NB4 (cell line): ENCODE measurements around the gene RAPGEF4.

Source experiments
- DNase-seq: peaks from one replicate; pipeline ENCODE4 v3.0.0; 2010; ENCODE audit warnings: low read depth
- H3K4me3 ChIP-seq: one replicate; pipeline ENCODE4 v1.5.1; 2011; ENCODE audit warnings: mild to moderate bottlenecking, low read depth, low read length, moderate library complexity
- CTCF ChIP-seq: IDR thresholded peaks from one replicate; pipeline ENCODE4 v1.5.1; 2012; ENCODE audit warnings: low read depth, low read length
- MAX ChIP-seq: IDR thresholded peaks from 2 replicates; pipeline ENCODE4 v1.6.1; 2011; ENCODE audit warnings: low read depth, low read length
- MYC ChIP-seq: IDR thresholded peaks from 2 replicates; pipeline ENCODE4 v1.6.1; 2011; ENCODE audit warnings: low read depth, low read length
- POLR2A ChIP-seq: IDR thresholded peaks from 2 replicates; pipeline ENCODE4 v1.6.1; 2011; ENCODE audit warnings: mild to moderate bottlenecking; ENCODE audit not compliant: insufficient read length; ENCODE audit errors: extremely low read depth

The RAPGEF4 gene

DNA sequence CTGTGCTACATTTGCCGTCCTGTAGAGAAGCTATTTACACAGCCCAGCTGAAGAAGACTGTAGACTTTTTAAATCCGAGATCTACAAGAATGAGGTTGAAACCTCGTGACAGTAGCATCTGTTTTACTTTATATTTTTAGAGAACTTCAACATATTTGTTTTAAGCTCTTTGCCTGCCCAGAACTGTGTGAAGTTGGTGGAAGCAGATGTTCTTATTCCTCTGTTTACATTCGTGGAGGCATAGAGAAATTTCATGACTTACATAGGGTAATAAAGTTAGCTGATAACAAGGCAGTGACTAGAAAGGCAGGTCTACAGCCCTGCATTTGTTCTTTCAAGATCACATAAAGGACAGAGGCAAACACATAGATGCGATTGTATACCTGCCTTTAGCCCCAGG lies 293.0 kb downstream of the RAPGEF4 start:
- TF ChIP-seq MYC (no peak), POLR2A (no peak), CTCF (no peak), MAX (no peak)
- DNase-seq = no peak

GRCh38 chr2:173030561-173031490 lies 295.2 kb downstream of the RAPGEF4 start:
- no peak for DNase-seq
- H3K4me3 ChIP-seq = no peak overlapping the region
- TF ChIP-seq MAX (no peak), MYC (no peak), POLR2A (no peak), CTCF (no peak)

More for the DNA sequence above, 293.0 kb downstream of the RAPGEF4 start:
- no peak overlapping the region for H3K4me3 ChIP-seq

- no peak for DNase-seq
- TF ChIP-seq MAX (no peak), CTCF (no peak), POLR2A (no peak), MYC (no peak)
- H3K4me3 ChIP-seq = no peak overlapping the region
Measured at GRCh38 chr2:173032032-173032431, 296.4 kb downstream of the RAPGEF4 start.

DNA sequence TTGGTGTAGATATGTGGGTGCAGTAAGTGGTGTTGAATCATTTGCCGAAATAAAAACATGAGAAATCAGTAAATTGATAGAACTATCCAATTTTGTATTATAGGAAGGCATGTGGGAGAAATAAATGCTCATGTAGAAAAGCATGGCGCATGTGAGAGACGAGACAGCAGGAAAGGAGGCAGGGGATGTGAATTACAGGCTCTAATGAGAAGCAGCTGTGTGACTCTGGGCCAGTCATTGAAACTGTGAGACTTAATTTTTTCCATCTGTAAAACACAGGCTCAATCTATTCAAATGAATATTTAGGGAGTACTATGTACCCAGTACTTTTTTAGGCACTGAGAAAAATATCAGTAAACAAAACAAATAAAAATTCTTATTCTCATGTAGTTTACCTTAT lies 297.4 kb downstream of the RAPGEF4 start:
- no peak overlapping the region for H3K4me3 ChIP-seq
- TF ChIP-seq MYC (no peak), CTCF (no peak), POLR2A (no peak), MAX (no peak)
- no peak for DNase-seq

- no peak for TF ChIP-seq MYC
- no peak for TF ChIP-seq MAX
- no peak for TF ChIP-seq CTCF
- no peak for TF ChIP-seq POLR2A
- no peak overlapping the region for H3K4me3 ChIP-seq
- DNase-seq = no peak
Measured at GRCh38 chr2:173034143-173034542, 298.5 kb downstream of the RAPGEF4 start.
